Fibroblast of the aortic adventitia (primary cell): ENCODE data around the gene GAK. TPM values are rescaled to one million over a fixed set of nuclear protein-coding genes. Genes with fewer than 3 reads are reported as not detected.

ENCODE experiments used
- DNase-seq: peaks from one replicate; pipeline ENCODE4 v3.0.0-alpha.2; 2010; ENCODE audit warnings: low read depth
- H3K4me3 ChIP-seq: 2 replicates; pipeline ENCODE4 v1.5.1; 2011; ENCODE audit warnings: low read depth, mild to moderate bottlenecking, control low read depth, low read length, moderate library complexity
- total RNA-seq: library from RNA; depleted of rRNA; stranded (reverse); fragments of >200 nt; gene quantifications from 2 replicates; pipeline ENCODE4 v1.2.3, GENCODE V29; 2012; ENCODE audit warnings: low replicate concordance
- TF ChIP-seq, protein P1 (sequence below): IDR thresholded peaks from 2 replicates; pipeline ENCODE4 v1.5.1; 2011; ENCODE audit warnings: mild to moderate bottlenecking, low read length, control low read depth, inconsistent platforms; ENCODE audit not compliant: insufficient read depth

Gene GAK
- total RNA-seq, 1 donor, result 49.4 TPM

DNA sequence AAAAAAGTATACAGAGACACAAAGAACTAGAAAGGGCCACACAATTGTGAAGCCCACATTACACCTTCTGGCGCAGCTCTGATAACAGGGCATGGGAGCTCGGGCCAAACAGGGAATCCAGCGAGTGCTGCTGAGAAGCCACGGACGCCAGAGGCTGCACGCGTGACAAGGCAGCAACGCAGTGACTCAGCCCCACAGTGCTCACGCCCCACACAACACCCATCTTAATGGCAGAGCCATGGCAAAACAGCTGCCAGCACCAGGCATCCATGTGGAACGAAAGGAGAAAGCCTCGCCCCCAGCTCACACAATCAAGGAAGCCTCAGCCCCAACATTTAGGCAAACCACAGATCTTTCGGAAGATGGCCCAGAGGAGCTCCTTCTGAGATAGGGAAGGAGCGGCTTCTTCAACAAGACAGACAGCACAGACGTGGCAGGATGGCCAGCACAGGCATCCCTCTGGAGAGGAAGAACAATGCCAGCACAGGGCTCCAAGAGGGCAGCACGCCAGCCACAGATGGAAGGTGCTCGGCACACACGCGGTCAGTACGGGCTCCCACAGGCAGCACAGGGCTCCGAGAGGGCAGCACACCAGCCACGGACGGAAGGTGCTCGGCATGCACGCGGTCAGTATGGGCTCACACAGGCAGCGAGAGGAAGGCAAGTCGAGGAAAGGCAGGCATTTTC is 33.1 kb downstream of the GAK start:
- TF ChIP-seq, protein P1, sequence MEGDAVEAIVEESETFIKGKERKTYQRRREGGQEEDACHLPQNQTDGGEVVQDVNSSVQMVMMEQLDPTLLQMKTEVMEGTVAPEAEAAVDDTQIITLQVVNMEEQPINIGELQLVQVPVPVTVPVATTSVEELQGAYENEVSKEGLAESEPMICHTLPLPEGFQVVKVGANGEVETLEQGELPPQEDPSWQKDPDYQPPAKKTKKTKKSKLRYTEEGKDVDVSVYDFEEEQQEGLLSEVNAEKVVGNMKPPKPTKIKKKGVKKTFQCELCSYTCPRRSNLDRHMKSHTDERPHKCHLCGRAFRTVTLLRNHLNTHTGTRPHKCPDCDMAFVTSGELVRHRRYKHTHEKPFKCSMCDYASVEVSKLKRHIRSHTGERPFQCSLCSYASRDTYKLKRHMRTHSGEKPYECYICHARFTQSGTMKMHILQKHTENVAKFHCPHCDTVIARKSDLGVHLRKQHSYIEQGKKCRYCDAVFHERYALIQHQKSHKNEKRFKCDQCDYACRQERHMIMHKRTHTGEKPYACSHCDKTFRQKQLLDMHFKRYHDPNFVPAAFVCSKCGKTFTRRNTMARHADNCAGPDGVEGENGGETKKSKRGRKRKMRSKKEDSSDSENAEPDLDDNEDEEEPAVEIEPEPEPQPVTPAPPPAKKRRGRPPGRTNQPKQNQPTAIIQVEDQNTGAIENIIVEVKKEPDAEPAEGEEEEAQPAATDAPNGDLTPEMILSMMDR, result no peak
- DNase-seq, result no peak
- H3K4me3 ChIP-seq, result no peak overlapping the region

DNA sequence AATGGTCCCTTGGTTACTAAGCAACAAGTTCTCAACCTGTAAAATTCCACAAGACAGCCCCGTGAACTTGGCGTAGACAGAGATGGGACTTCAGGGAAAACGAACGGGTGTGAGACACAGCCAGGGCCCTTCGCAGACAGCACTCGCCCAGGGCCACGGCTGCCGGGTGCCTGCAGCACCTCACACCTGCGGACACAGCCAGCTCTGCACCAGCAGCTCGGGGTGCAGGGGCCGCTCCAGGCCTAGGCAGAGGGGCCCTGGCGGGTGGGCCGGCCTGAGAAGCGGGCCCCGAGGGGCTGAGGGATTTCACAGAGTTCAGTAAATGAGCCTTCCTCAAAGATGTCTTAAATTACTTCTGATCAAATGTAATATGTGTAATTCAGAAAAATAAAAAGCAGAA is 34.0 kb downstream of the GAK start:
- no peak for DNase-seq
- H3K4me3 ChIP-seq, result no peak overlapping the region
- TF ChIP-seq, protein P1, result no peak

DNA sequence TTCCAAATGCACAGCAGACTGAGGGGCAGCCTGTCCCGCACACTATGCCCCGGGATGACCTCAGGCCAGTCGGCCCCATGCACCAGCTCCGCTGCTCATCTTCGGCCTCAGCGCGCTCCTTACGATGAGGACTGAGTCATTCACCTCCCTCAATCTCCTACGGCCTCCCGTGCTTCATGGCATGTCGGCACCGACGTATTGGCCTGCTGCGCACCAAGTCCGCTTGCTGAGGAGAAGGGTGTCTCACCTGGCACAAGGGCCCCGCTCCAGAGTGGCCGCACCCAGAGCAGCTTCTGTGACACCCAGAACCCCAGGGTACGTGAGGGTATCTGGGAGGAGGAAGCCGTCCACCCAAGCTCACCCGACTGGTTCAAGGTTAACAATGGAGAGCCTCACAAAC is 35.5 kb downstream of the GAK start:
- DNase-seq, result no peak
- TF ChIP-seq, protein P1, result no peak
- no peak overlapping the region for H3K4me3 ChIP-seq

DNA sequence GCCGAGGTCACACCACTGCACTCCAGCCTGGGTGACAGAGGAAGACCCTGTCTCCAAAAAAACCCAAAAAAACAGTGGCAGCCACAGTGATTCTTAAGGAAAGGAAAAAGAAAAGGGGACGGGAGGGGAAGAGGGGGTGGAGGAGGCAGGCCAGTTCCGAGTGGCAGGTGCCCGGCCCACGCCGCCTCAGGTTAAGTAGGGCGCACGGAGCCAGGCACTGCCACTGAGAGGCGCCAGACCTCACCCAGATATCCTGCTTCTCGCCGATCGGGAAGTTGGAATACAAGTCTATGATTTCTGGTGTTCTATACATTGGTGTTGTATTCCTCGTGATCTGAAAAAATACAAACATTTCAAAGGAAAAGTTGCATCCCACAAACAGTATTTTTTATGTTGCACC is 35.9 kb downstream of the GAK start:
- no peak for DNase-seq
- TF ChIP-seq, protein P1, result no peak
- no peak overlapping the region for H3K4me3 ChIP-seq

DNA sequence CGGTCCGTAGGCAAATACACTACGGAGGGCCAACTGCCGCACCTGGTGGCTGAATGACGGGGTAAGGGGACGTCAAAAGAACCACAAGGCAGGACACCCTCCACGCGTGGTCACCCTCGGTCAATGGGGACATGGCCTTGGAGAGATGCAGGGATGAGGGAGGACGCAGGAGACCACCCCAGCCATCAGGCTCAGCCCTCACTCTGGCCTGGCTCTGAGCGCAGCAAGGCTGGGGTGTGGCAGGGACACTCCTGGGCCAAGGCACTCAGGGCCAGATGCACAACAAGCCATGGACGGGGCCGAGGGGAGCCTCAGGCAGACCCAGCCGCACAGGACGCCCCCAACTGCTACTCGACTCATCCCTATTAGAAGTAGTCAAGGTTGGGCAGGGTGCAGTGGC is 36.5 kb downstream of the GAK start:
- H3K4me3 ChIP-seq, result no peak overlapping the region
- TF ChIP-seq, protein P1, result no peak

DNA sequence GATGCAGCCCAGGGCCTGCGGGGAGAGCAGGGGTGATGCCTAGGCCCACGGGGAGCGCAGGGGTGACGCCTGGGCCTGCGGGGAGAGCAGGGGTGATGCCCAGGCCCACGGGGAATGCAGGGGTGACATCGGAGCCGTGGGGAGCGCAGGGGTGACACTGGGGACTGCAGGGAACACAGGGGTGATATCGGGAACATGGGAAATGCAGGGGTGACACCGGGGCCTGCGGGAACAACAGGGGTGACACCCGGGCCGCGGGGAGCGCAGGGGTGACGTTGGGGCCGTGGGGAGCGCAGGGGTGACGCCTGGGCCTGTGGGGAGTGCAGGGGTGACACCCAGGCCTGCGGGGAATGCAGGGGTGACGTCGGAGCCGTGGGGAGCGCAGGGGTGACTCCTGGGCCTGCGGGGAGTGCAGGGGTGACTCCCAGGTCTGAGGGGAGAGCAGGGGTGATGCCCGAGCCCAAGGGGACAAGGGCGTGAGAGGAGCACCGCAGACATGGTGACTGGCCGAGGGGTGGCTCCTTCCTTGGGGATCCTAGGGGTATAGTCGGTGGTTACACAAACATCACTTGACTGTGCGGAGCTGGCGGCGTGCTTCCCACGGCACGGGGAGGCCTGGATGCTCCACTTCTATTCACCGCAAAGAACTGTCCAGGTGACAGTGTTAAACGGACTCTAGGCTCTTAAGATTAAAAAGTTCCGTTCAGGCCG is 38.0 kb downstream of the GAK start:
- TF ChIP-seq, protein P1, result no peak
- H3K4me3 ChIP-seq, result no peak overlapping the region
- DNase-seq, result no peak

More for the DNA sequence above, 36.5 kb downstream of the GAK start:
- no peak for DNase-seq
